Globus pallidus (tissue), 1 donor: ENCODE results near the gene ING5.

Experiments
- DNase-seq: peaks from one replicate; pipeline ENCODE4 v3.0.0-alpha.2; 2015; ENCODE audit warnings: low spot score

ING5 gene

DNA sequence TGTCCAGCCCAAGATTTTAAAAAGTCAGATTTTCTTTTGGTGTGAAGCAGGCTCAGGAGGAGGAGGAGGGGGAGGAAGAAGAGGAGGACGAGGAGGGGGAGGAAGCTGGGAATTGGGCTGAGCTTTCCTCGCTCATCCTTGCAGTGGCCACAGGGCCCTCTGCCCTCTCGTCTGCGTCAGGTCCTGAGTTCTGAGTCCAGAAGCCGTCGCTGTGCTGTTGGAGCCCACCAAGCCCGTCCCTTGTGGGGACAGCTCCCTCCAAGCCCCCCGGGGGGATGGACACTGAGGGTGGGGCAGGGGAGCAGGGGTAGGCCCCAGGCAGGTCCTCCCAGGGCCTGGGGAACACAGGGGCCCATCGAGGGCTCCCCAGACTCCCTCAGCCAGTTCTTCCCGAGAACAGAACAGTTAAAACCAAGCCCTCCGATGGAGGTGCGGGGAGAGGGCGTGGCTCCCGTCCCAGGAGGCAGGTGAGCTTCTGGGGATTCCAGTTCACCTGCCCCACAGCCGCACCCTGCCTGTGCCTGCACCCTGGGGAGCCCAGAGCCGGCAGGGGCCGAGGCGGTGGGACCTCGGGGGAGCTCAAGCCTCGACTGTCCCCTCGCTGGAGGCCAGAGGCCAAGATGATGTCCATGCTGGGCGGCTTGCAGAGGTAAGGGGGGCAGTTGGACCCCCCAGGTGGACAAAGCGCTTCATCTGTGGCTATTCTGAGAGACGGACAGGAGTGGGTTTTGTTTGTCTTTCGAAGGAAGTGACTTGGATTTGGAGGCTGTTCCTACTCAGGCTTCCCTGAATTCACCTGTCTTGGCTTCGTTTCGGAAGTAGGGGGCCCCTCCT, 74.7 kb downstream of the ING5 start, which contains the start of gene GAL3ST2:
Gene GAL3ST2, plus strand, starts transcription at position 487 of the 834 bp plus-strand sequence. Its CDS starts 134 bp downstream, at position 621.
- no peak for DNase-seq

DNA sequence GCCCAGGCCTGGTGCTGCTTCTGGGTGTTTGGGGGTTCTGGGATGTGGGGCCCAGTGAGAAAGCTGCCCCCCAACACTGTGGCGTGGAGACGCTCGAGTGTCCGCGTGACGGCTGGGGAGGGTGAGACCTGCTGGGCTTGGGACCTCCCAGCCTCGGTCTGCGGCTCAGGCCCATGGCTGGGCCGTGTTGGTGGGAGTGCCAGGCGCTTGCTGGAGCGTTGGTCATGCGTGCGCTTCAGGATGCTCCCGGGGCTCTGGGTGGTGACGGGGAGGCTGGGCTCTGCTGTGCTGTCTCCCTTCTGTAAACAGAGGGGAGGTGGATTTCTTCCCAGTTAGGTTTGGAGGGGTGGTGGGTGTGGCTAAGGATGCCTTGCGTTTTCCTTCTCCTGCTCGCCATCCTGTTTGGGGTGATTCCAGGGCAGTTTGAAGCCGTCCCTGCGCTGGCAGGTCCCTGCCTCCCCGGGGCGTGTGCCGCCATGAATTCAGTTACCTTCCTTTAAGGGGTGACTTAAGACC, 75.4 kb downstream of the ING5 start:
- no peak for DNase-seq

DNA sequence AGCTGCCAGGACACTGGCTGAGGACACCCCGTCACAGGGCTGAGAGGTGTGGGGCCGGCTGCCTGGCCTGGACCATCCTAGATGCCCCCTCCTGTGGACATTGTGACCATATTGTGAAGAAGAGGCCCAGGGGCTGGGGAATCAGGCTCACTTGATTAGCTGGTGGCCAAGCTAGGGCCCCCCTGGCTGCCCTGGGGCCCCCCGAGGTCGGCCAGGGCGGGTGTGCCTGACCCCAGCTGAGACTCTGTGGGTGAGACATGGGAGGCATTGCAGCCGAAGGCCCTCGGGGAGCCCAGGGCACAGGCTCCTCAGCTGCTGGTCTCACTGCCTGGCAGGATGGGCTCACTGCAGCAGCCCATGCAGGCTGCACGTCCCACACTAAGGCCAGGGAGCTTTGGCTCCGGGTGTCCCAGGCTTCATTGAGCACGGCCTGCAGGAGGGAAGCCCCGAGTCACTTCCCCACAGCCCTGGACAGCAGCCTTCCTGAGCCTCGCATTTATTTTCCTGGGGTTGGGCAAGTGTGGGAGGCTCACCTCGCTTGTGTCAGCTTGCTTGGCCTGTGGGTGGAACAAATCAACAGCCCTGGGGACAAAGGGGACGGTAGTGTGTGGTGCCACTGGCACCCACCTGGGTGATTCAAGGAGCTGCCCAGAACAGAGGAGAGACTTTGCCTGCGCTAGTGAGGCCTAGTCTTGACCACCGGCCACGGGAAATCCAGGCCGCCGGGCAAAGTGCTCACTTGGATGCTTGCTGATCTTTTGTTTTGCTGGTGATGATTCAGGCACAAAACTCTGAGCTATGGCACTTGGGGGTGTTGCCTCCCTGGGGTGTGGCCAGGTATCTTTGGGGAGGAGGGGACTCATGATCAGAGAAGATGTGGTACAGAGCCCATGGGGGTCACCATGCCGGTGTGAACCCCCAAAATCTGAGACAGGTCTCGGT, 76.1 kb downstream of the ING5 start:
- DNase-seq = no peak
